ENCODE data around the gene MAD1L1. TPM values are rescaled to one million over a fixed set of nuclear protein-coding genes. Genes with fewer than 3 reads are reported as not detected.
A peak's percentile ranks its signal among the peaks of the same experiment; 100 is the strongest.

MAD1L1 gene
- total and polyA plus RNA-seq, 2 experiments from 2014 or later: 38.2 to 69.8 TPM

GRCh38 chr7:1964913-1965578 lies 267.7 kb downstream of the MAD1L1 start:
- H4K20me1 ChIP-seq (ENCODE audit: insufficient read depth): no peaks in the 10 kb centered on the region
- no peaks in the 10 kb centered on the region for H3K9me2 ChIP-seq (ENCODE audit: insufficient read depth)
- H3K27me3 ChIP-seq (replicated peaks; ENCODE audit: insufficient read depth): no peaks in the 10 kb centered on the region
- no peak overlapping the region for H3K27ac ChIP-seq
- in situ Hi-C loops (cut with MboI): no loop called here
- H2AFZ ChIP-seq: no peak overlapping the region
- H3K4me1 ChIP-seq (ENCODE audit: insufficient read depth): peaks cover 10% of the 10 kb centered on the region; the same call in 1 of the 2 replicates
- H3K4me2 ChIP-seq (ENCODE audit: unreplicated experiment): no peak overlapping the region
- no peak overlapping the region for H3K4me3 ChIP-seq
- no peak for DNase-seq
- H3K79me2 ChIP-seq (ENCODE audit: insufficient read depth): no peaks in the 10 kb centered on the region
- no peak for TF ChIP-seq EZH2 (IDR thresholded peaks at IDR 0.05; ENCODE audit: insufficient read depth, poor library complexity, severe bottlenecking)
- no peak for TF ChIP-seq EZH2phosphoT487 (IDR thresholded peaks at IDR 0.05; ENCODE audit: insufficient read depth, low read depth)
- no peak overlapping the region for H3K9ac ChIP-seq
- 97 to 98% methylated on average over 24 to 25 of the region's 25 CpGs for WGBS, 2 experiments (ENCODE audit: low coverage in 1 of 2, low lambda C conversion rate in 2 of 2, missing lambda C conversion rate in 2 of 2)
- H3K36me3 ChIP-seq (ENCODE audit: low read depth): no peaks in the 10 kb centered on the region
- H3F3A ChIP-seq (ENCODE audit: insufficient read depth): peaks cover 36% of the 10 kb centered on the region
- no peaks in the 10 kb centered on the region for H3K9me3 ChIP-seq (ENCODE audit: low read depth)

- Histone ChIP-seq H3K27me3 (replicated peaks; ENCODE audit: insufficient read depth) (no peaks in the 10 kb centered on the region), H4K20me1 (ENCODE audit: insufficient read depth) (no peaks in the 10 kb centered on the region), H3K9me2 (ENCODE audit: insufficient read depth) (no peaks in the 10 kb centered on the region), H3K9me3 (ENCODE audit: low read depth) (no peaks in the 10 kb centered on the region), H3K27ac (no peak overlapping the region), H3K36me3 (ENCODE audit: low read depth) (no peaks in the 10 kb centered on the region), H3K4me1 (ENCODE audit: insufficient read depth) (peaks cover 10% of the 10 kb centered on the region; the same call in 1 of the 2 replicates), H3F3A (ENCODE audit: insufficient read depth) (peaks cover 33% of the 10 kb centered on the region), H3K4me3 (no peak overlapping the region), H3K9ac (no peak overlapping the region), H3K79me2 (ENCODE audit: insufficient read depth) (no peaks in the 10 kb centered on the region), H2AFZ (no peak overlapping the region), H3K4me2 (ENCODE audit: unreplicated experiment) (no peak overlapping the region)
- no peak for TF ChIP-seq EZH2 (IDR thresholded peaks at IDR 0.05; ENCODE audit: insufficient read depth, poor library complexity, severe bottlenecking)
- TF ChIP-seq EZH2phosphoT487 (IDR thresholded peaks at IDR 0.05; ENCODE audit: insufficient read depth, low read depth): no peak
- in situ Hi-C loops (cut with MboI): no loop called here
- WGBS, 2 experiments (ENCODE audit: low coverage in 1 of 2, low lambda C conversion rate in 2 of 2, missing lambda C conversion rate in 2 of 2): 93 to 94% methylated on average over 25 of the region's 25 CpGs
- DNase-seq: no peak
These were observed 268.4 kb downstream of the MAD1L1 start for GRCh38 chr7:1964211-1964912.

GRCh38 chr7:1963575-1963974 lies 269.2 kb downstream of the MAD1L1 start:
- Histone ChIP-seq H3K9me2 (ENCODE audit: insufficient read depth) (no peaks in the 10 kb centered on the region), H3K4me2 (ENCODE audit: unreplicated experiment) (no peak overlapping the region), H3K9me3 (ENCODE audit: low read depth) (no peaks in the 10 kb centered on the region), H3K36me3 (ENCODE audit: low read depth) (no peaks in the 10 kb centered on the region), H3K4me1 (ENCODE audit: insufficient read depth) (peaks cover 10% of the 10 kb centered on the region; the same call in 1 of the 2 replicates), H3K27me3 (replicated peaks; ENCODE audit: insufficient read depth) (no peaks in the 10 kb centered on the region), H2AFZ (no peak overlapping the region), H3K79me2 (ENCODE audit: insufficient read depth) (no peaks in the 10 kb centered on the region), H3K9ac (no peak overlapping the region), H3K4me3 (no peak overlapping the region), H3F3A (ENCODE audit: insufficient read depth) (peaks cover 33% of the 10 kb centered on the region), H4K20me1 (ENCODE audit: insufficient read depth) (no peaks in the 10 kb centered on the region), H3K27ac (no peak overlapping the region)
- TF ChIP-seq EZH2phosphoT487 (IDR thresholded peaks at IDR 0.05; ENCODE audit: insufficient read depth, low read depth) (no peak), EZH2 (IDR thresholded peaks at IDR 0.05; ENCODE audit: insufficient read depth, poor library complexity, severe bottlenecking) (no peak)
- 91 to 94% methylated on average over 15 of the region's 15 CpGs for WGBS, 2 experiments (ENCODE audit: low coverage in 1 of 2, low lambda C conversion rate in 2 of 2, missing lambda C conversion rate in 2 of 2)
- DNase-seq: no peak
- in situ Hi-C loops (cut with MboI): no loop called here

- H3K27me3 ChIP-seq (replicated peaks; ENCODE audit: insufficient read depth): no peaks in the 10 kb centered on the region
- no peaks in the 10 kb centered on the region for H3K9me3 ChIP-seq (ENCODE audit: low read depth)
- no peaks in the 10 kb centered on the region for H3K9me2 ChIP-seq (ENCODE audit: insufficient read depth)
- H3F3A ChIP-seq (ENCODE audit: insufficient read depth): peaks cover 33% of the 10 kb centered on the region
- no peak overlapping the region for H3K4me3 ChIP-seq
- in situ Hi-C loops (cut with MboI): no loop called here
- TF ChIP-seq EZH2phosphoT487 (IDR thresholded peaks at IDR 0.05; ENCODE audit: insufficient read depth, low read depth): no peak
- no peak for TF ChIP-seq EZH2 (IDR thresholded peaks at IDR 0.05; ENCODE audit: insufficient read depth, poor library complexity, severe bottlenecking)
- H3K36me3 ChIP-seq (ENCODE audit: low read depth): no peaks in the 10 kb centered on the region
- DNase-seq: peak; percentile 86
- peak overlapping the region; percentile 99 for H3K27ac ChIP-seq
- H4K20me1 ChIP-seq (ENCODE audit: insufficient read depth): no peaks in the 10 kb centered on the region
- H2AFZ ChIP-seq: no peak overlapping the region
- H3K4me1 ChIP-seq (ENCODE audit: insufficient read depth): peaks cover 10% of the 10 kb centered on the region; the same call in 1 of the 2 replicates
- H3K9ac ChIP-seq: peak overlapping the region; percentile 74
- H3K79me2 ChIP-seq (ENCODE audit: insufficient read depth): no peaks in the 10 kb centered on the region
- no peak overlapping the region for H3K4me2 ChIP-seq (ENCODE audit: unreplicated experiment)
- 22 to 26% methylated on average over 14 to 15 of the region's 15 CpGs for WGBS, 2 experiments (ENCODE audit: low coverage in 1 of 2, low lambda C conversion rate in 2 of 2, missing lambda C conversion rate in 2 of 2)
These were observed 271.0 kb downstream of the MAD1L1 start for GRCh38 chr7:1961701-1962276.
